GM12878 (cell line): ENCODE data around the gene RNF121. TPM values are rescaled to one million over a fixed set of nuclear protein-coding genes. Genes with fewer than 3 reads are reported as not detected.

Source experiments
- ATAC-seq: fragments of 200-7000 bp; cut with Tn5 transposase; 3 replicates; pipeline ENCODE4 v1.9.1; 2020; ENCODE audit warnings: mild to moderate bottlenecking, moderate library complexity
- BruUV-seq: library from RNA; stranded (reverse); fragments of 400-500 nt; replicated peaks from 2 replicates; lab custom pipeline; 2021; lab: Mats Ljungman, UMichigan
- CTCF ChIA-PET: fragments of 300-600 bp; sonication (Branson Sonifier 250); formaldehyde crosslinking; extraction: SDS; loops from one replicate; lab custom pipeline; 2021; ENCODE audit warnings: inconsistent platforms; lab: Yijun Ruan, JAX
- POLR2A ChIA-PET: fragments of 350-600 bp; formaldehyde crosslinking; extraction: SDS; loops from one replicate; lab custom pipeline; 2021; ENCODE audit warnings: inconsistent platforms; lab: Charles Lee
- RAD21 ChIA-PET: fragments of 300-600 bp; sonication (Branson Sonifier 250); formaldehyde crosslinking; loops from one replicate; lab custom pipeline; 2023; ENCODE audit warnings: antibody characterized with exemption; ENCODE audit not compliant: unreplicated experiment; lab: Charles Lee
- SMC1A ChIA-PET: fragments of 300-600 bp; sonication (Branson Sonifier 250); formaldehyde crosslinking; loops from one replicate; lab custom pipeline; 2023; ENCODE audit not compliant: unreplicated experiment, uncharacterized antibody; lab: Charles Lee
- DNase-seq: peaks from one replicate; pipeline ENCODE4 v3.0.0-alpha.2; 2011; ENCODE audit warnings: low read depth, low spot score
- FAIRE-seq: peaks from 3 replicates; lab custom pipeline; 2011; peaks lifted over from hg19 to GRCh38; lab: Jason Lieb, UNC
- H2AFZ ChIP-seq: 2 replicates; pipeline ENCODE4 v1.6.0; 2011; ENCODE audit warnings: low read depth, low read length, control low read depth; ENCODE audit not compliant: control insufficient read depth
- H3K27ac ChIP-seq: 2 replicates; pipeline ENCODE4 v1.5.1; 2011; ENCODE audit warnings: control low read depth; ENCODE audit not compliant: control insufficient read depth, insufficient read depth
- H3K27me3 ChIP-seq, 2 experiments: replicated peaks in 1 of 2; 2 replicates each; pipeline versions ENCODE4 v1.6.0 to v1.6.1; 2011; ENCODE audit warnings: low read length in 1 of 2; ENCODE audit not compliant: control insufficient read depth in 2 of 2, insufficient read depth in 2 of 2
- H3K36me3 ChIP-seq, 2 experiments: 2 replicates each; pipeline ENCODE4 v1.5.1; 2011; ENCODE audit warnings: low read length in 1 of 2; ENCODE audit not compliant: control insufficient read depth in 2 of 2, insufficient read depth in 2 of 2
- H3K4me1 ChIP-seq: 2 replicates; pipeline ENCODE4 v1.6.1; 2011; ENCODE audit warnings: mild to moderate bottlenecking, low read length, moderate library complexity, mixed read lengths; ENCODE audit not compliant: control insufficient read depth, insufficient read depth
- H3K4me2 ChIP-seq: 2 replicates; pipeline ENCODE4 v1.6.0; 2011; ENCODE audit warnings: control low read depth; ENCODE audit not compliant: control insufficient read depth, insufficient read depth
- H3K4me3 ChIP-seq: fragments of 200-600 bp; sonication (generic); 2 replicates; pipeline ENCODE4 v1.5.1; 2016
- H3K79me2 ChIP-seq: 2 replicates; pipeline ENCODE4 v1.6.0; 2011; ENCODE audit warnings: low read length; ENCODE audit not compliant: control insufficient read depth, insufficient read depth
- H3K9ac ChIP-seq: 2 replicates; pipeline ENCODE4 v1.8.0; 2011; ENCODE audit warnings: low read length, control low read depth, mixed read lengths; ENCODE audit not compliant: control insufficient read depth, insufficient read depth
- H3K9me3 ChIP-seq: replicated peaks from 3 replicates; pipeline ENCODE4 v1.5.1; 2011; ENCODE audit warnings: mild to moderate bottlenecking, low read length; ENCODE audit not compliant: control insufficient read depth, insufficient read depth
- H4K20me1 ChIP-seq: 2 replicates; pipeline ENCODE4 v1.6.0; 2011; ENCODE audit not compliant: control insufficient read depth, insufficient read depth
- BHLHE40 ChIP-seq, 2 experiments: fragments of 450-650 bp in 1 of 2; IDR thresholded peaks; 2 replicates each; pipeline ENCODE4 v1.6.1; 2011 to 2017; ENCODE audit warnings: low read depth in 2 of 2, borderline replicate concordance in 1 of 2, improper control_type of control experiment in 1 of 2, low read length in 1 of 2, mild to moderate bottlenecking in 1 of 2
- EZH2 ChIP-seq: IDR thresholded peaks from 2 replicates; pipeline ENCODE4 v1.6.1; 2012; ENCODE audit warnings: low read depth, mild to moderate bottlenecking, control low read depth, inconsistent platforms, low read length, borderline replicate concordance; ENCODE audit not compliant: control insufficient read depth
- IRF4 ChIP-seq: IDR thresholded peaks from 2 replicates; pipeline ENCODE4 v1.6.1; 2011; ENCODE audit warnings: low read depth, low read length
- PKNOX1 ChIP-seq: fragments of 450-650 bp; IDR thresholded peaks from 2 replicates; pipeline ENCODE4 v1.6.1; 2016; ENCODE audit warnings: mild to moderate bottlenecking
- RCOR1 ChIP-seq: conservative IDR thresholded peaks from 2 replicates; pipeline ENCODE4 v1.6.1; 2012; ENCODE audit warnings: low read depth, low read length, improper control_type of control experiment
- YBX1 ChIP-seq: fragments of 450-650 bp; IDR thresholded peaks from 2 replicates; pipeline ENCODE4 v1.6.1; 2016; ENCODE audit warnings: antibody characterized with exemption
- YY1 ChIP-seq: IDR thresholded peaks from 2 replicates; pipeline ENCODE4 v1.6.1; 2011; ENCODE audit warnings: low read depth, mild to moderate bottlenecking, low read length
- ZNF207 ChIP-seq: fragments of 450-650 bp; IDR thresholded peaks from 2 replicates; pipeline ENCODE4 v1.6.1; 2014; ENCODE audit warnings: antibody characterized with exemption, mild to moderate bottlenecking, borderline replicate concordance
- WGBS: methylation state at CpG from one replicate; pipeline ENCODE4 v1.1.6; 2016; ENCODE audit warnings: low lambda C conversion rate; ENCODE audit not compliant: insufficient replicate concordance, insufficient coverage; ENCODE audit errors: missing lambda C conversion rate; 5-methylcytosine and 5-hydroxymethylcytosine counted together
- in situ Hi-C: fragments of 300-500 bp; cut with MboI; formaldehyde crosslinking; loops from 9 replicates; pipeline ENCODE4 v1.14.3; 2018; ENCODE audit warnings: mixed read lengths
- intact Hi-C: fragments of 100-400 bp; cut with micrococcal nuclease; formaldehyde crosslinking; loops from one replicate; pipeline ENCODE4 v1.14.2; 2022; ENCODE audit not compliant: unreplicated experiment
- polyA plus RNA-seq, 11 experiments: library from polyadenylated mRNA; depleted of rRNA in 4 of 11; unstranded in 6 of 11; stranded (reverse) in 5 of 11; fragments of >200 nt; fragmentation: Nextera tagmentation in 4 of 11; fragmentation: Illumina TruSeq in 1 of 11; extraction: Ambion mirVana in 4 of 11; extraction: Trizol in 1 of 11; gene quantifications; 1 replicate in 1 of 11; 2 replicates in 10 of 11; pipeline versions ENCODE4 v1.2.1 to v1.2.3, GENCODE V29; 2011 to 2016; ENCODE audit warnings: inconsistent platforms in 2 of 11, missing spikeins in 2 of 11, low read depth in 1 of 11
- total RNA-seq, 4 experiments: library from RNA; depleted of rRNA in 3 of 4; stranded (reverse); fragments of >200 nt in 3 of 4; fragmentation: Illumina TruSeq in 1 of 4; extraction: Trizol in 1 of 4; gene quantifications; 2 replicates each; pipeline versions ENCODE4 v1.2.1 to v1.2.3, GENCODE V29; 2013 to 2021
- TF ChIP-seq, protein P1 (sequence below): fragments of 450-650 bp; IDR thresholded peaks from 2 replicates; pipeline ENCODE4 v1.6.1; 2018; ENCODE audit warnings: mild to moderate bottlenecking, low read depth, moderate library complexity; ENCODE audit not compliant: partially characterized antibody
- TF ChIP-seq, protein P2 (sequence below): fragments of 150-350 bp; IDR thresholded peaks from 2 replicates; pipeline ENCODE4 v1.6.1; 2016; ENCODE audit warnings: low read depth, low read length
- TF ChIP-seq, protein P3 (sequence below): fragments of 450-650 bp; IDR thresholded peaks from 2 replicates; pipeline ENCODE4 v1.6.1; 2017; ENCODE audit warnings: antibody characterized with exemption, mild to moderate bottlenecking, moderate library complexity

RNF121 gene
- total and polyA plus RNA-seq, 10 of the 15 experiments (the other 5 are each of a cell fraction or from before 2014, with no cell fraction given), result 8.6 to 73.7 (median 32.7) TPM

- TF ChIP-seq PKNOX1 (no peak), EZH2 (no peak), ZNF207 (no peak), YBX1 (no peak), RCOR1 (no peak), BHLHE40 (IDR thresholded peaks at IDR 0.05; ENCODE audit: borderline replicate concordance in 1 of 2, low read depth in 2 of 2, low read length in 1 of 2) (no peak)
- TF ChIP-seq, protein P1, sequence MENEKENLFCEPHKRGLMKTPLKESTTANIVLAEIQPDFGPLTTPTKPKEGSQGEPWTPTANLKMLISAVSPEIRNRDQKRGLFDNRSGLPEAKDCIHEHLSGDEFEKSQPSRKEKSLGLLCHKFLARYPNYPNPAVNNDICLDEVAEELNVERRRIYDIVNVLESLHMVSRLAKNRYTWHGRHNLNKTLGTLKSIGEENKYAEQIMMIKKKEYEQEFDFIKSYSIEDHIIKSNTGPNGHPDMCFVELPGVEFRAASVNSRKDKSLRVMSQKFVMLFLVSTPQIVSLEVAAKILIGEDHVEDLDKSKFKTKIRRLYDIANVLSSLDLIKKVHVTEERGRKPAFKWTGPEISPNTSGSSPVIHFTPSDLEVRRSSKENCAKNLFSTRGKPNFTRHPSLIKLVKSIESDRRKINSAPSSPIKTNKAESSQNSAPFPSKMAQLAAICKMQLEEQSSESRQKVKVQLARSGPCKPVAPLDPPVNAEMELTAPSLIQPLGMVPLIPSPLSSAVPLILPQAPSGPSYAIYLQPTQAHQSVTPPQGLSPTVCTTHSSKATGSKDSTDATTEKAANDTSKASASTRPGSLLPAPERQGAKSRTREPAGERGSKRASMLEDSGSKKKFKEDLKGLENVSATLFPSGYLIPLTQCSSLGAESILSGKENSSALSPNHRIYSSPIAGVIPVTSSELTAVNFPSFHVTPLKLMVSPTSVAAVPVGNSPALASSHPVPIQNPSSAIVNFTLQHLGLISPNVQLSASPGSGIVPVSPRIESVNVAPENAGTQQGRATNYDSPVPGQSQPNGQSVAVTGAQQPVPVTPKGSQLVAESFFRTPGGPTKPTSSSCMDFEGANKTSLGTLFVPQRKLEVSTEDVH, result no peak
Observed at GRCh38 chr11:71976551-71976950, 47.7 kb downstream of the RNF121 start (continued).

- H3K27me3 ChIP-seq, result no peaks in the 10 kb centered on the region
- no peaks in the 10 kb centered on the region for H3K9me3 ChIP-seq
- H3K4me3 ChIP-seq, result no peak overlapping the region
- no peak for ATAC-seq
- H3K79me2 ChIP-seq, result no peaks in the 10 kb centered on the region
- H4K20me1 ChIP-seq, result no peaks in the 10 kb centered on the region
- no peak for FAIRE-seq
- BruUV-seq, result no TSS peak
- WGBS, result 38% methylated on average over 1 of the region's 1 CpG
- CTCF ChIA-PET, result interaction anchor here (0.7 to 9.1 kb wide), 37 partner anchors 11 to 457 kb away, joined by 3 to 138 read pairs (median 5); partner anchors contain the start of genes ANAPC15, CLPB, IL18BP and RNF121
- no peak for DNase-seq
- SMC1A ChIA-PET, result interaction anchor here (0.6 to 5.6 kb wide), 32 partner anchors 10 to 470 kb away, joined by 3 to 67 read pairs (median 4); partner anchors contain the start of genes IL18BP, RNF121 and XNDC1N
- RAD21 ChIA-PET, result interaction anchor here (0.7 to 3.7 kb wide), 19 partner anchors 9 to 454 kb away, joined by 3 to 51 read pairs (median 11); partner anchors contain the start of genes IL18BP, RNF121 and XNDC1N
- peaks cover 10% of the 10 kb centered on the region for H3K4me1 ChIP-seq
- H3K36me3 ChIP-seq, result peaks cover 6 to 21% of the 10 kb centered on the region in 2 experiments
- H3K9ac ChIP-seq, result no peak overlapping the region
- no peak overlapping the region for H3K4me2 ChIP-seq
- H3K27ac ChIP-seq, result no peak overlapping the region
- intact Hi-C loops, result loop anchor here (1.0 kb wide), 2 partner anchors 38 to 114 kb away; no protein-coding TSS in a partner anchor
- no peak overlapping the region for H2AFZ ChIP-seq
- POLR2A ChIA-PET, result interaction anchor here (0.7 to 1.3 kb wide), 5 partner anchors 14 to 115 kb away, joined by 3 to 5 read pairs (median 3); no protein-coding TSS in a partner anchor
- in situ Hi-C loops, result no loop called here
- TF ChIP-seq, protein P2, sequence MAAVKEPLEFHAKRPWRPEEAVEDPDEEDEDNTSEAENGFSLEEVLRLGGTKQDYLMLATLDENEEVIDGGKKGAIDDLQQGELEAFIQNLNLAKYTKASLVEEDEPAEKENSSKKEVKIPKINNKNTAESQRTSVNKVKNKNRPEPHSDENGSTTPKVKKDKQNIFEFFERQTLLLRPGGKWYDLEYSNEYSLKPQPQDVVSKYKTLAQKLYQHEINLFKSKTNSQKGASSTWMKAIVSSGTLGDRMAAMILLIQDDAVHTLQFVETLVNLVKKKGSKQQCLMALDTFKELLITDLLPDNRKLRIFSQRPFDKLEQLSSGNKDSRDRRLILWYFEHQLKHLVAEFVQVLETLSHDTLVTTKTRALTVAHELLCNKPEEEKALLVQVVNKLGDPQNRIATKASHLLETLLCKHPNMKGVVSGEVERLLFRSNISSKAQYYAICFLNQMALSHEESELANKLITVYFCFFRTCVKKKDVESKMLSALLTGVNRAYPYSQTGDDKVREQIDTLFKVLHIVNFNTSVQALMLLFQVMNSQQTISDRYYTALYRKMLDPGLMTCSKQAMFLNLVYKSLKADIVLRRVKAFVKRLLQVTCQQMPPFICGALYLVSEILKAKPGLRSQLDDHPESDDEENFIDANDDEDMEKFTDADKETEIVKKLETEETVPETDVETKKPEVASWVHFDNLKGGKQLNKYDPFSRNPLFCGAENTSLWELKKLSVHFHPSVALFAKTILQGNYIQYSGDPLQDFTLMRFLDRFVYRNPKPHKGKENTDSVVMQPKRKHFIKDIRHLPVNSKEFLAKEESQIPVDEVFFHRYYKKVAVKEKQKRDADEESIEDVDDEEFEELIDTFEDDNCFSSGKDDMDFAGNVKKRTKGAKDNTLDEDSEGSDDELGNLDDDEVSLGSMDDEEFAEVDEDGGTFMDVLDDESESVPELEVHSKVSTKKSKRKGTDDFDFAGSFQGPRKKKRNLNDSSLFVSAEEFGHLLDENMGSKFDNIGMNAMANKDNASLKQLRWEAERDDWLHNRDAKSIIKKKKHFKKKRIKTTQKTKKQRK, result no peak
- TF ChIP-seq YY1 (no peak), IRF4 (no peak)
- TF ChIP-seq, protein P3, sequence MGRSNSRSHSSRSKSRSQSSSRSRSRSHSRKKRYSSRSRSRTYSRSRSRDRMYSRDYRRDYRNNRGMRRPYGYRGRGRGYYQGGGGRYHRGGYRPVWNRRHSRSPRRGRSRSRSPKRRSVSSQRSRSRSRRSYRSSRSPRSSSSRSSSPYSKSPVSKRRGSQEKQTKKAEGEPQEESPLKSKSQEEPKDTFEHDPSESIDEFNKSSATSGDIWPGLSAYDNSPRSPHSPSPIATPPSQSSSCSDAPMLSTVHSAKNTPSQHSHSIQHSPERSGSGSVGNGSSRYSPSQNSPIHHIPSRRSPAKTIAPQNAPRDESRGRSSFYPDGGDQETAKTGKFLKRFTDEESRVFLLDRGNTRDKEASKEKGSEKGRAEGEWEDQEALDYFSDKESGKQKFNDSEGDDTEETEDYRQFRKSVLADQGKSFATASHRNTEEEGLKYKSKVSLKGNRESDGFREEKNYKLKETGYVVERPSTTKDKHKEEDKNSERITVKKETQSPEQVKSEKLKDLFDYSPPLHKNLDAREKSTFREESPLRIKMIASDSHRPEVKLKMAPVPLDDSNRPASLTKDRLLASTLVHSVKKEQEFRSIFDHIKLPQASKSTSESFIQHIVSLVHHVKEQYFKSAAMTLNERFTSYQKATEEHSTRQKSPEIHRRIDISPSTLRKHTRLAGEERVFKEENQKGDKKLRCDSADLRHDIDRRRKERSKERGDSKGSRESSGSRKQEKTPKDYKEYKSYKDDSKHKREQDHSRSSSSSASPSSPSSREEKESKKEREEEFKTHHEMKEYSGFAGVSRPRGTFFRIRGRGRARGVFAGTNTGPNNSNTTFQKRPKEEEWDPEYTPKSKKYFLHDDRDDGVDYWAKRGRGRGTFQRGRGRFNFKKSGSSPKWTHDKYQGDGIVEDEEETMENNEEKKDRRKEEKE, result no peak
Observed at GRCh38 chr11:71977090-71977489, 48.2 kb downstream of the RNF121 start.
